GM19372 (cell line): ENCODE results near the gene SLX4IP.

Source experiments
- ATAC-seq: cut with Tn5 transposase; IDR thresholded peaks from one replicate; pipeline ENCODE4 v1.9.1; 2021; ENCODE audit warnings: mild to moderate bottlenecking, low read depth, moderate library complexity; ENCODE audit not compliant: unreplicated experiment

SLX4IP gene

GRCh38 chr20:10490257-10490656 lies 55.2 kb downstream of the SLX4IP start:
- ATAC-seq, result no peak

DNA sequence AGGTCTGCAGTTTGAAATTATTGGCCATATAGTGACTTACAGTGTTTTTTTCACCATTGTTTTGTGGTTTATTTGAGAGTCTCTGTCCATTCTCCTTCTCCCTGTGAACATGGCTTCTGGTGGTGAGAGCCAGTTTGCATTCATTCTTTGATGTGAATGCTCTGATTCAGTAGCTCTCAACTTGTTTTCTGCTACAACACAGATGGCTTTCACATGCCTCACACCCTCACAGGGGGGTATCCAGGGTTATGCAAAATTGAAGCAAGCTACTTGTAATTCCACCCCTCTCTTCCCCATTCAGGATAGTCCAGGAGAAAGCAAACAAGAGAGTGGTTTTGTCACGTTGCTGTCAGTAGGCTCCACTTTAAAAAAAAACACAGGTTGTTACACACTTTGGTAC lies 55.6 kb downstream of the SLX4IP start:
- ATAC-seq, result no peak

GRCh38 chr20:10492065-10492464 lies 57.0 kb downstream of the SLX4IP start:
- no peak for ATAC-seq

DNA sequence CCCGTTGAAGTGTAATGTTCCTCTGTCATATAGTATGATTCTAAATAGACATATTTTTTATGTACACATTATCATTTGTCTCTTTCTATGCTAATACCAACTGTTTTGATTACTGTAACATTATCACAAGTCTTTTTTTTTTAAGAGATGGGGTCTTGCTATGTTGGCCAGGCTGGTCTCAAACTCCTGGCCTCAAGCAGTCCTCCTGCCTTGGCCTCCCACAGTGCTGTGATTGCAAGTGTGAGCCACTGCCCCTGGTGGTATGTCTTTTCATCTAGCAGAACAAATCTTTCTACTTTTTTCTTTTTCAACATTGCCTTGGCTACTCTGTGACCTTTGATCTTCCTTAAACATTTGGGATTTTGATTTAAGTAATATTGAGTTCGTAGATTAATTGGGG lies 57.7 kb downstream of the SLX4IP start:
- no peak for ATAC-seq

DNA sequence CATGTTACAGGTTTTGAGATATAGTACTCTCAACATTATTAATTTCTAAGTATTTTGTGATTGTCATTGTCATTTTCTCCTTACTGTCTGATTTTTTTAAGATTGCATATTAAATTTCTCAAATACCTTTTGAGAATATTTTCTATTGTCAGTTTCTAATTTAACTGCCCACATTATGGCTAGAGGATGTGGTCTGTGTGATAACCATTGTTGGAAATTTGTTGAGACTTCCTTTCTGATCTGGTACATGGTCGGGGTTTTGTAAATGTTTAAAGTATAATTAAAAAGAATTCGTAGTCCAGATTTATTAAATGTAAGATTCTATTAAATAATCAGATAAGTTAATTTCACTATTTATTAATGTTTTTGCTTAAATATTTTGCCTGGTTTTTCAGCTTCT lies 60.1 kb downstream of the SLX4IP start:
- no peak for ATAC-seq

DNA sequence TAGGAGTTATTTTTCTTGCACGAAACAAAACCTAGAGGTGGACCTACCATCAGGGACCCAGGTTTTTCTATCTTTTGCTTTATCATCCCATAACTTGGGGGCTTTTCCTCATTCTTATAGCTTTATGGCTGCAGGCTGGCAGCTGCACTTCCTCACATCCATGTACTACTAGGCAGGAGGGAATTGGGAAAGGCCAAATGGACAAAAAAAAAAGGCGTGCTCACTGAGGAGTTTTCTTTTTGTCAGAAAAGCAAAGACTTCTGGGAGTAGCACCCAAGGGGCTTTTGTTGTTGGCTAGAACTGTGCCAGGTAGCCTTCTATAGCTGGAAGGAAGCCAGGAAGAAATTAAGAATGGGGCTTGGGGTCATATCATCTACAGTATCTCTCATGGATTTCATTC lies 61.4 kb downstream of the SLX4IP start:
- ATAC-seq, result no peak

DNA sequence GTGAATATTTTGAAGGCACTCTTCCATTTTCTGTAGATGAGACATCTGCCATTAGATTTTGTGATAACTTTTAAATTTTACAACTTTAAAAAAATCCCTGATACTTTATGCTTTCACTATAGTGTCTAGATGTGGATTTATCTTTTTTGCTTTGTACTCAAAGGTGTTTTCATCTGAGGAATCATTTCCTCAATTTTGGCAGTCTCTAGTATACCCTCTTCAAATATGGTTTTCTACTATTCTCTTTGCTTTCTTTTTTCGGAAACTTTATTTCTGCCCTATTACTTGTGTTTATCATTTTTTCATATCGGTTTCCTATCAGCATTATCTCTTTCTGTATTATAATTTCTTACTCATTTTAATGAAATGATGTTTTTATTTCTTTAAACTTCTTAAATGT lies 62.2 kb downstream of the SLX4IP start:
- no peak for ATAC-seq

DNA sequence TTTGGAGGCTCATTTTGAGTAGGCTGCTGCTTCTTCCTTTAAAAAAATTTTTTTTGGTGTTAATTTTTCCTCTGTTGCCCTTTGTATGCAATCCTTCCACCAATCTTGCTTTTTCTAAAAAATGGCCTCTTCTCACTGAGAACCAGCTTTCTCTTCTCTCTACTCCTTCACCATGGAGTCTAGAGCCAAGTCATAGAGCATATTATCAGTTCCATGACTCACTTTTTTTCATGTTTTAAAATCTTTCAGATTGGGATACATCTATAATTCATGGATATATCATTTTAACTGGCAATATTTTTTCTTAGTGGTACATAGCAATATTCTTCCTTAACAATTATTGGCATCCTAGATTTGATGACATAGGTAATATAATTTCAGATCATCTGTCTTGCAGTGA lies 62.7 kb downstream of the SLX4IP start:
- no peak for ATAC-seq

- ATAC-seq, result no peak
These were observed 63.1 kb downstream of the SLX4IP start for GRCh38 chr20:10498200-10498599.

DNA sequence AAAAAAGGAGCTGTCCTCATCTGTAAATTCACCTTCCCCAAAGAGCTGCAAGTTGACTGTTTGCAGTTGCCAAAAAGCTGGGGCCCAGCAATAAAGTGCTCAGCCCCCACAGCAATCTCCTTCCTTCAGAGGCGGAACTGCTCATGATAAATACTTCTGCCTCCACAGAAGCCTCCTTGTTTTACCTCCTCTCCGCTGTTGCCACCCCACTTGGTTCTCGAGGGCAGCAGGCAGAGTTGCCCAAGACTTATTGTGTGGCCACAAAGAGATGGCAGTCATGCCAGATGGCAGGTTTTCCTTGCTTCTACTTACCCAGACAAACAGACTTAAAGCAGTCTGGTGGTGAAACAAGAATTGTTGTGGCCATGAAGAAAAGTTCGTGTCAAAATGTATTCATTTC lies 66.3 kb downstream of the SLX4IP start:
- ATAC-seq, result no peak

- ATAC-seq, result no peak
These were observed 67.0 kb downstream of the SLX4IP start for GRCh38 chr20:10502098-10502526.

DNA sequence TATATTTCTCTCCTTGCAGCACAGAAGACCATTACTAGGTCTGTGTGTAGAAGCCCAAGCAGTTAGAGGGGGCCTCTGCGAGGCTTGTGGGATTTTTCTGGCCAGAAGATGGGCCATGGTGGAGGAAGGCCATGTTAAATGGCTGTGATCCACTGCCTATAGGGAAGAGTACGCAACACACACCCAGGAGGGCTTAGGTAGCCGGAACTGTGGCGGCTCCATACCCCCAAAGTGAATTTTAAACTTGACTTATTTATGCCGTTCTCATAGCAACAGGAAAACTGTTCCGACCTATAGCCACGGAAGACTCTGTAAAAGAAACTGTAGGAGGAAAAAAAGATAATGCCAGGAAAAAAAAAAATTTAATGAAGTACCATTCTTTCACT lies 69.5 kb downstream of the SLX4IP start:
- no peak for ATAC-seq

GRCh38 chr20:10504994-10505730 lies 70.1 kb downstream of the SLX4IP start:
- no peak for ATAC-seq

DNA sequence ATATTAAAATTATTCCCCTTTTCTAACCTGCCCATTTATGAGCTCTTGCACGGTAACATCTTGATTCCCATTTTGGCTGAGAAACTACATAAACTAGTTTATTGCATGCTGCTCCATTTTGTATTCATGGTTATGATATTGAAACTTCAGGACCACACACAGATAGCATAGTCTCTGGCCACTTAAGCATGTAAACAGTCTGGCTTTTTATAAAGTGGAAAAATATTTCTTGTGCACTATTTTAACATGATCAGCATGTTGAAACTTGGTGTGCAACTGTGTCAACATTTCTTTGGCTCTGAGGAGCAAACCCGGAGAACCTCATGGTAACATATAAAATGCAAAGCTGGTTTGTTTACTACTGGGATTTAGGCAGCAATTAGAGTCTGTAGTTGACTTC lies 70.7 kb downstream of the SLX4IP start:
- no peak for ATAC-seq

- no peak for ATAC-seq
These were observed 71.9 kb downstream of the SLX4IP start for GRCh38 chr20:10507052-10507451.

GRCh38 chr20:10508060-10508459 lies 73.0 kb downstream of the SLX4IP start:
- ATAC-seq, result no peak

GRCh38 chr20:10508468-10509251 lies 73.6 kb downstream of the SLX4IP start:
- ATAC-seq, result no peak

- ATAC-seq, result no peak
These were observed 74.3 kb downstream of the SLX4IP start for GRCh38 chr20:10509376-10509775.

- ATAC-seq, result no peak
These were observed 75.1 kb downstream of the SLX4IP start for GRCh38 chr20:10510216-10510615.

DNA sequence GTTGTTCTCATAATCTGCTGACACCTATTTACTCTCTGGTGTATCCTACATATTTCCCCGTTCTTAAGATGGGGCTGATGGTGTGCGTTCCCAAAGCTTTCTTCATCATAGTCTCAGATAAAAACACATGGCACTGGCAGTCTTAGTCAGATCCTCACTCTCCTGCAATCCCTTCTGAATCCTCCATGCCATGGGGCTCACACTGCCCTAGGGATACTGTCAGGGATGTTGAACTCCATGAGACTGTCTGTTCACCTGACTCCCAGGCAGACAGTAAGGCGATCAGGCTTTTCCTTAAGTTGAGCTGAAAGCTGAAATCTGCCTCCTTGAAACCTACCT lies 76.0 kb downstream of the SLX4IP start:
- ATAC-seq, result no peak

DNA sequence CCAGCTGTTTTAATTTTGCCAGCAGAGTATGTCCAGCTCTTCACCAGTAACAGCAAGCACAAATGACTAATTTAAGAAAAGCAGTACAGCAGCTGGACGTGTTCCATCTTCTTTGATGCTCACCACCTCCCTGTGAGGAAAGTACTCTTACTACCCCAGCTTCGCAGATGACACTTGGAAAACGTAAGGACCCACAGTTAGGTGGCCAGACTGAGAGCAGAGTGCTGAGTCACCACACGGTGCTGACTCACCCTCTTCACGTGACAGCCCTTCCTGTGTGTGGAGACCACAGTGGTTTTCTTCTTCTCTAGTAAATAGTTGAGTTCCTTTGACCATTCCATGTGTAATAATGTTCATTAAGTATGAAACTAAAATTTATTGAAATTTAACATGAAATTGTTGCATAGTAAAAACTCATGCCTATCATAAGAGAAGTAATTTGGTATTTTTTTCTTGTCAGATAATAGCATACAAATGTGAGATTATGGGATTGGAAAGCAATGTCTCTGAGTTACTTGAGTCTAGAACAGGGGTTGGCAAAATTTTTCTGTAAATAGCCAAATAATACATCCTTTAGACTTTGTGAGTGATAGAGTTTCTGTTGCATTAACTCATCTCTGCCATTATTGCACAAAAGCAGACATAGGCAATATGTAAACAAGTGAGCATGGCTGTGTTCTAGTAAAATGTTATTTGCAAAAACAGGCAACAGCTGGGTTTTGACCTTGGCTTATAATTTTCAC lies 76.6 kb downstream of the SLX4IP start:
- peak; percentile 99 for ATAC-seq
